Kidney (tissue), 14 donors: ENCODE measurements around the gene GPX3. TPM values are rescaled to one million over a fixed set of nuclear protein-coding genes. Genes with fewer than 3 reads are reported as not detected.

Experiments used
- DNase-seq, 5 donors: peaks; one replicate each; pipeline ENCODE4 v3.0.0-alpha.2; 2013 to 2020
- FAIRE-seq: peaks from 2 replicates; lab custom pipeline; 2012; peaks lifted over from hg19 to GRCh38; lab: Jason Lieb, UNC
- H3K27ac ChIP-seq, 2 donors: one replicate each; pipeline ENCODE4 v1.7.0; 2013; ENCODE audit warnings: low read depth in 2 of 2, low read length in 2 of 2, inconsistent platforms in 1 of 2
- H3K27me3 ChIP-seq: one replicate; pipeline ENCODE4 v1.7.1; 2013; ENCODE audit warnings: low read length, inconsistent platforms; ENCODE audit not compliant: control insufficient read depth, insufficient read depth
- H3K36me3 ChIP-seq, 3 donors: one replicate each; pipeline versions ENCODE4 v1.7.0 to v1.7.1; 2013; ENCODE audit warnings: low read length in 3 of 3, control low read depth in 1 of 3, inconsistent platforms in 1 of 3; ENCODE audit not compliant: insufficient read depth in 3 of 3, control insufficient read depth in 2 of 3
- H3K4me1 ChIP-seq, 3 donors: one replicate each; pipeline versions ENCODE4 v1.7.0 to v1.7.1; 2013; ENCODE audit warnings: low read length in 3 of 3, inconsistent platforms in 1 of 3, low read depth in 1 of 3; ENCODE audit not compliant: control insufficient read depth in 2 of 3, insufficient read depth in 2 of 3
- H3K4me3 ChIP-seq, 3 donors: one replicate each; pipeline versions ENCODE4 v1.7.0 to v1.8.1; 2013; ENCODE audit warnings: low read length in 3 of 3, control low read depth in 1 of 3, inconsistent platforms in 1 of 3
- H3K9ac ChIP-seq, 3 donors: one replicate each; pipeline versions ENCODE4 v1.7.0 to v1.7.1; 2013; ENCODE audit warnings: low read length in 3 of 3, control low read depth in 1 of 3, inconsistent platforms in 1 of 3
- H3K9me3 ChIP-seq, 3 donors: one replicate each; pipeline versions ENCODE4 v1.7.0 to v1.7.1; 2013; ENCODE audit warnings: low read length in 3 of 3, control low read depth in 1 of 3, inconsistent platforms in 1 of 3; ENCODE audit not compliant: control insufficient read depth in 2 of 3, insufficient read depth in 1 of 3
- CTCF ChIP-seq: IDR thresholded peaks from 3 replicates; pipeline ENCODE4 v1.5.1; 2012; ENCODE audit warnings: mild to moderate bottlenecking, moderate library complexity, borderline replicate concordance; ENCODE audit not compliant: insufficient read depth; ENCODE audit errors: extremely low read depth
- intact Hi-C: fragments of 100-400 bp; cut with DNase I; formaldehyde crosslinking; loops from one replicate; pipeline ENCODE4 v1.11.1; 2022
- polyA plus RNA-seq: library from polyadenylated mRNA; stranded (reverse); fragments of 350-450 nt; fragmentation: Illumina TruSeq; extraction: RNeasy Lipid Tissue Mini Kit (QIAGEN cat#74804); gene quantifications from one replicate; pipeline ENCODE4 v1.2.3, GENCODE V29; 2014; ENCODE audit warnings: low read depth, low replicate concordance; ENCODE audit not compliant: insufficient read depth
- total RNA-seq: library from RNA; stranded (reverse); fragmentation: NEBNext Ultra II Directional; extraction: Animal tissue kit (Norgen Biotek cat#: 25700); gene quantifications from one replicate; pipeline ENCODE4 v1.2.1, GENCODE V29; 2021
- donor health status: control.
- donor health status: control.
- donor health status: control.
- donor health status: control.
- donor health status: control.
- donor health status: DM: yes; HTN: yes; CAD: no.
- donor health status: Normal renal cell carcinoma (clear cell type).

The GPX3 gene
- total and polyA plus RNA-seq, 2 donors from 2014 or later = 1,327 to 27,893 TPM

DNA sequence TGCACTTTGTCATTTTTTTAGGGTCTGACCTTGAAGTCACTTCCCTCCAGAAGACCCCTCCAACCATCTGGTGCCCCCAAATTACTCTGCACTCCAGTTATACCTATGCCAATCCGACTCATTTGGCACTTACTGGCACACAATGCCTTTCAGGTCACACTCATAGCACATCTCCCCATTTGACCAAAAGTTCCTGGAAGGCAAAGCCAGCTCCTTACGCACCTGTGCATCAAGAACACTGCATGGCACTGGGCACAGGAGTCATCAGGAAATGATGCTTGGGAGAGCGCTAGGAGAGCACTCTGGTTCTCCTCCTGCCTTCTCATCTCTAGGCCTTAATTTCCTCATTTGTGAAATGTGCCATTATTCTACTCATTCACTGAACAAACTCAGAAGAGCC, 57.6 kb downstream of the GPX3 start:
- no peak for TF ChIP-seq CTCF
- Histone ChIP-seq H3K4me1 (peaks cover 5 to 51% (median 46%) of the 10 kb centered on the region in 3 donors), H3K4me3 (peak overlapping the region in 2 of 3 donors; percentile 36 to 90), H3K27ac (peak overlapping the region; percentile 98 to 99), H3K27me3 (no peaks in the 10 kb centered on the region), H3K36me3 (peaks cover 0 to 5% (median 0%) of the 10 kb centered on the region in 3 donors), H3K9me3 (no peaks in the 10 kb centered on the region), H3K9ac (peak overlapping the region in 1 of 3 donors; percentile 99)
- intact Hi-C loops = no loop called here
- no peak for FAIRE-seq
- DNase-seq = no peak

Other genes starting within 250 kb of the GPX3 start
- 23.9 TPM for gene SMIM3, start 241.8 kb upstream of the GPX3 start, total RNA-seq
- gene SMIM3, start 241.8 kb upstream of the GPX3 start, polyA plus RNA-seq = 23.0 TPM
- gene IRGM, start 174.1 kb upstream of the GPX3 start, total RNA-seq = 0.44 TPM
- gene IRGM, start 174.1 kb upstream of the GPX3 start, polyA plus RNA-seq = not detected
- gene ZNF300, start 115.6 kb upstream of the GPX3 start, total RNA-seq = 6.5 TPM
- 4.0 TPM for gene ZNF300, start 115.6 kb upstream of the GPX3 start, polyA plus RNA-seq
- gene TNIP1, start 60.4 kb downstream of the GPX3 start, total RNA-seq = 132 TPM
- gene TNIP1, start 60.4 kb downstream of the GPX3 start, polyA plus RNA-seq = 109 TPM
- gene ANXA6, start 137.2 kb downstream of the GPX3 start, total RNA-seq = 107 TPM
- 183 TPM for gene ANXA6, start 137.2 kb downstream of the GPX3 start, polyA plus RNA-seq
- 22.8 TPM for gene CCDC69, start 203.5 kb downstream of the GPX3 start, total RNA-seq
- gene CCDC69, start 203.5 kb downstream of the GPX3 start, polyA plus RNA-seq = 11.1 TPM
- 29.8 TPM for gene GM2A, start 232.6 kb downstream of the GPX3 start, total RNA-seq
- 13.7 TPM for gene GM2A, start 232.6 kb downstream of the GPX3 start, polyA plus RNA-seq